Measurements from ENCODE around the gene CPEB4.

The CPEB4 gene

DNA sequence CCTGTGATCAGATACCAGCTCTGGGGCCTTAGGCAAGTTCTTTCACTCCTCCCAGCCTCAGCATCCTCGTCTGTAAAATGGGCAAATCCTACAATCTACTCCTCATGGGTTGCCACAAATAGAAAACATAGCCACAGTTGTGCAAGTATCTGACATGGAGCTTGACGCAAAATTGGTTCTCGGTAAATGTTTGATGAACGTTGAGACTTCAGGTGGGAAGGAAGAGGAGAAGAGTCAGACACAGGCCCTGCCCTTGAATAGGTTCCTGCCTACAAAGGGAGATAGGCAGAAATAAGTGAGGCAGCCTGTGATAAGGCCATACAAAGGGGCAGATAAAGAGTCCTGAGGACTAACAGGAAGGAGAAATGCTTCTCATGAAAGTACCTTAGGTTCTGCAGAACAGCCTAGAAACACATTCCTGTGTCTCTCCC, 26.1 kb upstream of the CPEB4 start:
- H3K9me3 ChIP-seq (ENCODE audit: control insufficient read depth, insufficient read depth, low read depth, low read length), result no peaks in the 10 kb centered on the region
- peaks cover 16% of the 10 kb centered on the region for H3K4me1 ChIP-seq (ENCODE audit: control insufficient read depth, insufficient read depth, low read length)
- H3K4me3 ChIP-seq (ENCODE audit: low read depth, low read length), result no peak overlapping the region
- no peak overlapping the region for H3K9ac ChIP-seq (ENCODE audit: low read length)
- no peak overlapping the region for H3K27ac ChIP-seq (ENCODE audit: low read depth, low read length)
- H3K27me3 ChIP-seq (ENCODE audit: control insufficient read depth, insufficient read depth, low read length), result no peaks in the 10 kb centered on the region
- no peaks in the 10 kb centered on the region for H3K36me3 ChIP-seq (ENCODE audit: control insufficient read depth, insufficient read depth, low read length)

DNA sequence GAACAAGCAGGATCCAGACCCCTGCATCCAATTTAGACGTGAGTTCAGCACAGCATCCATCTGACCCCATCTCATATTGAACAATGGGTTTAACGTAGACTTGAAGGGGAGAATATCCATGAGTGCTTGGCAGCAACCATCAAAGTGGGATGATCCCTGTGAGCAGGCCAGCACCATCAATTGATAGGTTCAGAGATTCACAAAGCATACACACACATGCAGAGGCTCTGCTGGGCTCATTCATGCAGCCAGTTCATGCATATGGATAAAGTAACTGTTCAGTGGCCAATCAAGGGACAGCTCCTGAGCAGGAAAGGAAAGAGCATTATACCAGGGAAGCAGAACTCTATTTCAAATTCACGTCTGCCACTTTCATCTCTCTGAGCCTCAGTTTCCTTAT, 24.8 kb upstream of the CPEB4 start:
- Histone ChIP-seq H3K27ac (ENCODE audit: low read depth, low read length) (no peak overlapping the region), H3K4me3 (ENCODE audit: low read depth, low read length) (no peak overlapping the region), H3K9ac (ENCODE audit: low read length) (no peak overlapping the region), H3K9me3 (ENCODE audit: control insufficient read depth, insufficient read depth, low read depth, low read length) (peaks cover 4% of the 10 kb centered on the region; the same call in 1 of the 2 replicates), H3K4me1 (ENCODE audit: control insufficient read depth, insufficient read depth, low read length) (peaks cover 18% of the 10 kb centered on the region), H3K27me3 (ENCODE audit: control insufficient read depth, insufficient read depth, low read length) (no peaks in the 10 kb centered on the region), H3K36me3 (ENCODE audit: control insufficient read depth, insufficient read depth, low read length) (no peaks in the 10 kb centered on the region)

DNA sequence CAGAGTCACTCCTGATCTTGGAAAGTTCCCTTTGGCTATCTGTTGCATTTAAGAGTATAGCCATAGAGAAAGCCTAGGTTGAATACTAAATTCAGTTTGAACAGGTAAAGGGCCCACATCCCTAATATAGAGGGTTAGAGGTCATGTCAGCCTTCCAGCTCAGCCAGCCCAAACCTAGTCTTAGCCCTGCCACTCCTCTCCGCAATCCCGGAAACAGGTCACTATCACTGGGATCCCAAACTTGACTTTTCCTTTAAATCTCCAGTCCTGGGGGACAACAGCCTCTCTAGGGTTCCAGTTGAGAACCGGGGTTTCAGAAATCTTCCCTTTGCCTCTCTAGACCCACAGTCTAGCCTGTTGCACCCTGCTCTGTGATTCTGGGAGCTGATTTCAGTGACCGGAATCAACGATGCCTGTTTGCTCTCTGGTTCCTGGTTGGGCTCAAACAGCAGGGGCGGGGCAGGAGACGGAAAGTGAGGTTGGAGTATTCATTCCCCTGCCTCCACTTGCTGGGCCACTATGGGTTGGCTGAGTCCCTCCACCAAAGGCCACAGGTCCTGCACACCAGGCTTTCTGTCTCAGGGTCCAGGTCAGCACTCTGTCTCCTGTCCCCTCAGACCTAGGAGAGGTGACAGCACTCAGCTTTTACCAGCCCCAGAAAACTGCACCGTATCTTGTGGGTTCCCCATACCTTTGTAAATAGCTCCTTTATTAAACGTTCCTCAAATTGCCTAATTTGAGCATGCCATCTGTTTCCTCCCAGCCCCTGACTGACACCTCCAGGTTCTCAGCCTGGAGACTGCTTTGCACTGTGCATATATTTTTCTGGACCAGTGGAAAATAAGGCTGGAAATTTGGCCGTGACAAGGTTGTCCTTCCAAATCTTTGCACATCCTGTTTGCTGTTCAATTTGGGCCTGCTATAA, 23.8 kb upstream of the CPEB4 start:
- Histone ChIP-seq H3K36me3 (ENCODE audit: control insufficient read depth, insufficient read depth, low read length) (no peaks in the 10 kb centered on the region), H3K27me3 (ENCODE audit: control insufficient read depth, insufficient read depth, low read length) (no peaks in the 10 kb centered on the region), H3K4me3 (ENCODE audit: low read depth, low read length) (no peak overlapping the region), H3K4me1 (ENCODE audit: control insufficient read depth, insufficient read depth, low read length) (peaks cover 21% of the 10 kb centered on the region), H3K27ac (ENCODE audit: low read depth, low read length) (no peak overlapping the region), H3K9me3 (ENCODE audit: control insufficient read depth, insufficient read depth, low read depth, low read length) (peaks cover 4% of the 10 kb centered on the region; the same call in 1 of the 2 replicates), H3K9ac (ENCODE audit: low read length) (no peak overlapping the region)

DNA sequence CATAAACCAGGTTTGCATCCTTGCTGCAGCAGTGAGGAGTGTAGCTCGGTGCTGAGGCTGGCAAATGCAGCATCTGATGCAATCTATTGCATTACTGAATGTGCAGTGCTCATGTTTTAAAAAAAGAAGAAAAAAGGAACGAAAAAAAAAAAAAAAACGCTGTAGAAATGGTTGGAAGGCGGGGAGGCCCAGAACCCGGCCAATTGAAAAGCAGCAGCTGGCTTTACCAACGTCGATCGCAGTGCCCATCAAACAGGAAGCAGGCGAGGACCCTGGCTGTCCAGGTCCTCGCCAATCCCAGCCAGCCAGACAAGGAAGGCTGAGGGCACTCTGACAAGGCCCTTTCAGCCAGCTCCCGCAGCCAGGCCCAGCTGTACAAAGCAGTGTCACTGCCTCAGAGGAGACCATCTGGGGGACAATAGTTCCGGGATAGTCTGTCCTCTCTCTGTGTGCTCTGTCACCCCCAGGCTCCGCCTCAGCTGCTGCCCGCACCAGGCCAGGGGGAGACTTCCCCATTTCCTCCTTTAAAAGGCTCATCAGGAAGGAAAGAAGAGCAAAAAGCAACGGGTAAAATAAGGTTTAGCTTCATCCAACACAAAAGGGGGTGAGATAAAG, 21.8 kb upstream of the CPEB4 start:
- Histone ChIP-seq H3K9ac (ENCODE audit: low read length) (no peak overlapping the region), H3K4me3 (ENCODE audit: low read depth, low read length) (no peak overlapping the region), H3K9me3 (ENCODE audit: control insufficient read depth, insufficient read depth, low read depth, low read length) (peaks cover 4% of the 10 kb centered on the region; the same call in 1 of the 2 replicates), H3K4me1 (ENCODE audit: control insufficient read depth, insufficient read depth, low read length) (peaks cover 12% of the 10 kb centered on the region), H3K27me3 (ENCODE audit: control insufficient read depth, insufficient read depth, low read length) (no peaks in the 10 kb centered on the region), H3K27ac (ENCODE audit: low read depth, low read length) (no peak overlapping the region), H3K36me3 (ENCODE audit: control insufficient read depth, insufficient read depth, low read length) (no peaks in the 10 kb centered on the region)

DNA sequence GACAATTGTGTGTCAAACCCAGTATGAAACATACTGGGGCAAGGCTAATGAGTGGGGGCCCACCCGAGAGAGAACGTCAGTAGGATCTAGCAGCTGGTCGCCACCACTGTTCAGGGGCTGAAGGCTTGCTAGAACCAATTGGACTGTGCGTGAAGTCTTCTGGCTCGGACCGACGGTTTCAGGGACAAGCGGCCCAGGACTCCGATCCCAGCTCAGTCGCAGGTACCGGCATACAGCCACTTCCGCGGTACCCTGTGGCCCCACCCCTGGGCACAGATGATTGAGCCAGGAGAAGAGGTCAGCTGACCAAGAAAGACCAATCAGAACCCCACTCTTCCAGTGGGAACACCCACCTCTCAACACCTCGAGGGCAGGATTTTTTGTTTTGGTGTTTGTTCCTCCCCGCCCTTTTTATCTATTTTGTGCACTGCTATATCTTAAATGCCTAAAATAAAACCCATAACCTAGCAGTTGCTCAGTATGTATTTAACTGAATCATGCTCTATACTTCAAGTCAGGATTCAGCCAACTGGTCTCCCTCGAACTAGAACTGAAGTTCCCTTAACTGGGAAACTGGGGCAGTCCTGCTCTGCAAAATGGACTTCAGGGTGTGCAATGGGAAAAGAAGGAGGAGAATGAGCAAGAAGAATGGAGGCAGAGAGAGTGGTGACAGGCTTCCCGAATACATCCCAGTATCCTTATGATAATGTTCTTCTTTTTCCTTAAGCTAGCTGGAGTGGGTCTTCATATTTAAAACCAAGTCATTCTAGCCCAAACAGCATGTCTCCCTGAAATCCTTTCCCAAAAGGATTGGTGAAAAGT, 21.1 kb upstream of the CPEB4 start:
- no peaks in the 10 kb centered on the region for H3K27me3 ChIP-seq (ENCODE audit: control insufficient read depth, insufficient read depth, low read length)
- no peak overlapping the region for H3K27ac ChIP-seq (ENCODE audit: low read depth, low read length)
- no peaks in the 10 kb centered on the region for H3K36me3 ChIP-seq (ENCODE audit: control insufficient read depth, insufficient read depth, low read length)
- H3K9ac ChIP-seq (ENCODE audit: low read length), result no peak overlapping the region
- H3K4me1 ChIP-seq (ENCODE audit: control insufficient read depth, insufficient read depth, low read length), result peaks cover 12% of the 10 kb centered on the region
- H3K4me3 ChIP-seq (ENCODE audit: low read depth, low read length), result no peak overlapping the region
- peaks cover 4% of the 10 kb centered on the region; the same call in 1 of the 2 replicates for H3K9me3 ChIP-seq (ENCODE audit: control insufficient read depth, insufficient read depth, low read depth, low read length)

DNA sequence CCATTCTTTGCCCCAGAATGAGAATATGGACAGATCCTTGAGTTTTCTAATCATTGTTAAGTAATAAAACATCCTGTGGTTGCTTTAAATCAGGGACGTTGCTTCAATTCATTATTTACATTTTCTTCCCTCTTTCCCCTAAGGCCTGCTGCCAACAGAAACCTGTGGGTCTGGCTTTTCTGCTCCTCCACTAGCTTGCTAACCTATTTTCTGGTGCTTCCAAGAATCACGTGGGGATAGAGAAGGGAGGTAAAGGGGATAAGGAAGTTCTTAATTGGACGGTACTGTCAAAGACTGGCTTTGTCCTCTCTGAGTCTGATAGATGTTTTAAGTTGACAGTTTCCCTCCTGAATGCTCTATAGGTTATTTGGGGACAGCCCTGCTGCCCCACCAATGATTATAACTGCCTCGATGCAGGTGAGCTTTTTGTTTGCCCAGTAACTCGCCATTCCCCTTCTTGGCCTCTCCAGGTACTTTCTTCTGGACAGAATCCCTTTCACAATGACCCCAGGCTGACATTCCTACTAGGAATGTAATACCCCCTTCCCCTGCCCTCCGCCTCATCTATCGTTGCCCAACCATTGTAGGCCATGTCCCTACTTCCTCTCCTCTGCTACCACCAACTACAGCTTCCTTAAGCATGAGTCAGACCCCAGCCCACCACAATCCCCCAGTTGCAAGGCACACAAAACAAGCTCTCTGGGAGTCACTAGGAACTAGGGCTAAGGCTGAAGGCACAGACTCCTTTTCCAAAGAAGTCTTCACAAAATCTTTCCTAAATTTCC, 19.9 kb upstream of the CPEB4 start:
- H3K27me3 ChIP-seq (ENCODE audit: control insufficient read depth, insufficient read depth, low read length), result no peaks in the 10 kb centered on the region
- H3K9ac ChIP-seq (ENCODE audit: low read length), result no peak overlapping the region
- no peak overlapping the region for H3K4me3 ChIP-seq (ENCODE audit: low read depth, low read length)
- no peaks in the 10 kb centered on the region for H3K36me3 ChIP-seq (ENCODE audit: control insufficient read depth, insufficient read depth, low read length)
- H3K27ac ChIP-seq (ENCODE audit: low read depth, low read length), result no peak overlapping the region
- H3K4me1 ChIP-seq (ENCODE audit: control insufficient read depth, insufficient read depth, low read length), result peaks cover 12% of the 10 kb centered on the region
- H3K9me3 ChIP-seq (ENCODE audit: control insufficient read depth, insufficient read depth, low read depth, low read length), result peaks cover 4% of the 10 kb centered on the region; the same call in 1 of the 2 replicates

DNA sequence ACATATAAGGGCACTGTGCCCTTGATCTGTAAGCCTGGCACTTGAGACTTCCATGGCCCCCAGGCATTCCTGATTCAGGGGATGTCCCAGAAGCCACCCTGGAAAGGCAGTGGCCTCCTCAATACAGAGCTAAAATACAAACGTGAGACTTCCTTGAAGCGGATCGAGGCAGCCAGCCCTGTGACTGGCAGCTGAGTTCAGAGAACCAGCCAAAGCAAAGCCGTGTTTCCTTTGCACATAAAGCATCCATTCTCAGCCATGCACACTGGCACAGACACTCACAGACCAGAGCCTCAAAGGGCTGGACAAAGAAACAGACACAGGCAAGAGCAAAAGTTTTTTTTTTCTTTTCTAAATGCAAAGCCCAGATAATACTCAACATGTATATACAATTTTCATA, 18.8 kb upstream of the CPEB4 start:
- H3K27ac ChIP-seq (ENCODE audit: low read depth, low read length), result no peak overlapping the region
- no peak overlapping the region for H3K9ac ChIP-seq (ENCODE audit: low read length)
- H3K4me3 ChIP-seq (ENCODE audit: low read depth, low read length), result no peak overlapping the region
- H3K4me1 ChIP-seq (ENCODE audit: control insufficient read depth, insufficient read depth, low read length), result peaks cover 10% of the 10 kb centered on the region
- no peaks in the 10 kb centered on the region for H3K36me3 ChIP-seq (ENCODE audit: control insufficient read depth, insufficient read depth, low read length)
- H3K9me3 ChIP-seq (ENCODE audit: control insufficient read depth, insufficient read depth, low read depth, low read length), result peaks cover 4% of the 10 kb centered on the region; the same call in 1 of the 2 replicates
- no peaks in the 10 kb centered on the region for H3K27me3 ChIP-seq (ENCODE audit: control insufficient read depth, insufficient read depth, low read length)

DNA sequence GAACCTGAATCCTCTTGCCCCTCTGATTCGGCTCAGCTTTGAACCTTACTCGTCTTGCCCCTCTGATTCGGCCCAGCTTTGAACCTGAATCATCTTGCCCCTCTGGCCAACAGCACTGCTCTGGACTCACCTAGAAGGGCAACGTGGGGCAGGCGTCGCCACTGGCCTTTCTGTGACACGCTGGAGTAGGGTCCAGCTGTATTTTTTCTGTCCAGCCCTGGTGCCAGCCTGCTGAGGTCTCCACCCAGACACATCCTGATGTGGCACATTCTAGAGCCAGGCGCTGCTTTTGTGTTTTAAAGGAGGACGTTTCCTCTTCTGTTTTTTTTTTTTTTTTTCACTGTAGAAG, 15.2 kb upstream of the CPEB4 start:
- peaks cover 5% of the 10 kb centered on the region; the same call in 1 of the 2 replicates for H3K4me1 ChIP-seq (ENCODE audit: control insufficient read depth, insufficient read depth, low read length)
- no peaks in the 10 kb centered on the region for H3K9me3 ChIP-seq (ENCODE audit: control insufficient read depth, insufficient read depth, low read depth, low read length)
- H3K4me3 ChIP-seq (ENCODE audit: low read depth, low read length), result no peak overlapping the region
- H3K27ac ChIP-seq (ENCODE audit: low read depth, low read length), result no peak overlapping the region
- H3K9ac ChIP-seq (ENCODE audit: low read length), result no peak overlapping the region
- H3K36me3 ChIP-seq (ENCODE audit: control insufficient read depth, insufficient read depth, low read length), result no peaks in the 10 kb centered on the region
- no peaks in the 10 kb centered on the region for H3K27me3 ChIP-seq (ENCODE audit: control insufficient read depth, insufficient read depth, low read length)

DNA sequence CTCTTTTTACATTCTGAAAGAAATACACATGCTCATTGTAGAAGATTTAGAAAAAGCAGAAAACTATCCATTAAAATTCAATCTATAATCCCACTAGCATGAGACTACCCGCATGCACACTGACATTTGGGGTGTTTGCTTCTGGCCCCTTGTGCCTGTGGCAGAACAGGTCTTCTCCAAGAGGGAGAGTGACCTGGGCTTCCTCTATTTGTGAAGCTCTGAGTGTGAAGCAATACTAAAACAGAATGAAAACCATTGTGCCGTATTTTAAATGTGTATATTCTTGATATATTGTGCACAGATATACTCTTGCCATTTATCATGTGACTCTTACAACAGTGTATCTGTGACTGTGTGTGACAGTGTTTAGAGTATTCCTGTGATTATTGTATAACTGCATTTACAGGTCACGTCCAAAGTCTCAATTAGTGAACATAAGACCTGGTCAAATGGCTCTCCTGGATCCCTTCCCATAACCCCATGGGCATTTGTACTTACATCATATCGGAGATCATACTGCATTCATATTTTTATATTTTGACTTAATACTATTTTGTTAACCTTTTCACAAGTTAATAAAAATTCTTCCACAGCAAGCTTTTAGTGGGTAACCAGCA, 14.7 kb upstream of the CPEB4 start:
- no peak overlapping the region for H3K27ac ChIP-seq (ENCODE audit: low read depth, low read length)
- no peaks in the 10 kb centered on the region for H3K27me3 ChIP-seq (ENCODE audit: control insufficient read depth, insufficient read depth, low read length)
- H3K4me1 ChIP-seq (ENCODE audit: control insufficient read depth, insufficient read depth, low read length), result peaks cover 2% of the 10 kb centered on the region; the same call in 1 of the 2 replicates
- no peak overlapping the region for H3K9ac ChIP-seq (ENCODE audit: low read length)
- no peaks in the 10 kb centered on the region for H3K36me3 ChIP-seq (ENCODE audit: control insufficient read depth, insufficient read depth, low read length)
- H3K9me3 ChIP-seq (ENCODE audit: control insufficient read depth, insufficient read depth, low read depth, low read length), result no peaks in the 10 kb centered on the region
- no peak overlapping the region for H3K4me3 ChIP-seq (ENCODE audit: low read depth, low read length)

DNA sequence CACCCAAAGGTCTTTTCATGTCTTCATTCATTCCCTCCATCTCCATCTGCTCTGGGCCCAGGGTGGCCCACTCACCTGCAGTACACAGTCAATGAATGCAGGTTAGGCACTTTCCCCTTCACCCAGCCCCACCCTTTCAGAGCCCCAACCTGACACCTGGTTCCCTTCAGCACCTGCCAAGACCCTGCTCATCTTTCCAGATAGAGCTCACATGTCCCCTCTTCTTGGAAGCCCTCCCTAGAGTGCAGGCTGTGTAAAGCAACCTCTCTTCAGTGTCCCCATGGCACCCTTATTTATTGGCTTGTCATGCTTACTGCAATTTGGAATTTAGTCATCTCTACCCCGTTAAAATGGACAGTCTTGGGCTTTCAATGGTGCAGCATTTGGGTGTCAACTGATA, 13.0 kb upstream of the CPEB4 start:
- H3K4me1 ChIP-seq (ENCODE audit: control insufficient read depth, insufficient read depth, low read length), result no peaks in the 10 kb centered on the region
- no peak overlapping the region for H3K9ac ChIP-seq (ENCODE audit: low read length)
- H3K27me3 ChIP-seq (ENCODE audit: control insufficient read depth, insufficient read depth, low read length), result no peaks in the 10 kb centered on the region
- H3K4me3 ChIP-seq (ENCODE audit: low read depth, low read length), result no peak overlapping the region
- H3K9me3 ChIP-seq (ENCODE audit: control insufficient read depth, insufficient read depth, low read depth, low read length), result no peaks in the 10 kb centered on the region
- H3K27ac ChIP-seq (ENCODE audit: low read depth, low read length), result no peak overlapping the region
- H3K36me3 ChIP-seq (ENCODE audit: control insufficient read depth, insufficient read depth, low read length), result no peaks in the 10 kb centered on the region
